GM19372 (cell line): ENCODE measurements around the gene WDR20.
"Not testable (repeated sequence)": the region's sequence is repeated elsewhere in the genome, so short reads cannot be mapped to it uniquely, and the experiment has no call there.

Experiments used
- ATAC-seq: cut with Tn5 transposase; IDR thresholded peaks from one replicate; pipeline ENCODE4 v1.9.1; 2021; ENCODE audit warnings: mild to moderate bottlenecking, low read depth, moderate library complexity; ENCODE audit not compliant: unreplicated experiment

WDR20 gene

GRCh38 chr14:102139286-102140026 is at the start of gene WDR20:
Gene WDR20 (plus strand): TSS chr14:102139897. CDS start chr14:102139924, 27 bp downstream.
- ATAC-seq: peak; percentile 87

- ATAC-seq: no peak
Observed at GRCh38 chr14:102090713-102091112, 49.0 kb upstream of the WDR20 start.

- no peak for ATAC-seq
Observed at GRCh38 chr14:102092806-102093205, 46.9 kb upstream of the WDR20 start.

- ATAC-seq: no peak
Observed at GRCh38 chr14:102094101-102094500, 45.6 kb upstream of the WDR20 start.

- no peak for ATAC-seq
Observed at GRCh38 chr14:102095231-102095870, 44.3 kb upstream of the WDR20 start.

GRCh38 chr14:102095871-102096568 is 43.7 kb upstream of the WDR20 start:
- no peak for ATAC-seq

- no peak for ATAC-seq
Observed at GRCh38 chr14:102096569-102097188, 43.0 kb upstream of the WDR20 start.

- no peak for ATAC-seq
Observed at GRCh38 chr14:102097441-102098135, 42.1 kb upstream of the WDR20 start.

- ATAC-seq: no peak
Observed at GRCh38 chr14:102103062-102103695, 36.5 kb upstream of the WDR20 start.

GRCh38 chr14:102105369-102105768 is 34.3 kb upstream of the WDR20 start:
- ATAC-seq: no peak

GRCh38 chr14:102109332-102109731 is 30.4 kb upstream of the WDR20 start:
- ATAC-seq: not testable (repeated sequence)

GRCh38 chr14:102111101-102111500 is 28.6 kb upstream of the WDR20 start:
- no peak for ATAC-seq

GRCh38 chr14:102116361-102117180 is 23.1 kb upstream of the WDR20 start:
- no peak for ATAC-seq

- ATAC-seq: no peak
Observed at GRCh38 chr14:102117852-102118251, 21.8 kb upstream of the WDR20 start.

GRCh38 chr14:102120888-102121287 is 18.8 kb upstream of the WDR20 start:
- no peak for ATAC-seq

GRCh38 chr14:102121567-102121966 is 18.1 kb upstream of the WDR20 start:
- no peak for ATAC-seq

GRCh38 chr14:102124419-102124818 is 15.3 kb upstream of the WDR20 start:
- ATAC-seq: no peak

- no peak for ATAC-seq
Observed at GRCh38 chr14:102125546-102125945, 14.2 kb upstream of the WDR20 start.

- ATAC-seq: no peak
Observed at GRCh38 chr14:102126807-102127455, 12.8 kb upstream of the WDR20 start.
